Erythroblast (primary cell): ENCODE measurements around the gene THUMPD1.

Experiments used
- GATA1 ChIP-seq: IDR thresholded peaks from 2 replicates; pipeline ENCODE4 v1.6.1; 2011; ENCODE audit warnings: low read depth, mild to moderate bottlenecking, control low read depth, low read length, moderate library complexity
- POLR2A ChIP-seq: IDR thresholded peaks from 2 replicates; pipeline ENCODE4 v1.6.1; 2011; ENCODE audit warnings: mild to moderate bottlenecking, low read length

DNA sequence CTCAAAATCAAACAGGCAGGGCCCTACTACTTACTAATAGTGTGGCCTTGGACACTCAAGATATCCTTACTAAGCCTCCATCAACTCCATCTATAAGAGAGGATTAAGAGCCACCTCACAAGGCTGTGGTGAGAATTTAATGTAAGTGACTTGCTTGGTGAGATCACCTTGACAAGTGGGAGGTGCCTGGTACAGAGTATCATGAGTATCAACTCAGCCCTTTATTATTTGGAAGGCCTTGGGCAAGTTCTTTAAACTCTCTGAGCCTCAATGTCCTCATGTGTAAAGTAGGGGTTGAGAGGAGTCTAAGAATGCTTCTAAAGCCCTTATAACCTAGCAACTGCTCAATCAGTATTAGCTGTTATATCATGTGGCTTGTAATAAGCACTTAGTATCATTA lies 15.0 kb downstream of the THUMPD1 start:
- TF ChIP-seq POLR2A (no peak), GATA1 (no peak)
